HL-60 (cell line): ENCODE results near the gene ELMO1.

ENCODE experiments used
- DNase-seq, 2 experiments: peaks; one replicate each; pipeline ENCODE4 v3.0.0-alpha.2; 2010 to 2020; ENCODE audit warnings: low read depth in 1 of 2, low spot score in 1 of 2
- H3K27ac ChIP-seq: fragments of 250-450 bp; sonication (Bioruptor Pico); replicated peaks from 2 replicates; pipeline ENCODE4 v1.5.1; 2020; ENCODE audit warnings: mild to moderate bottlenecking, moderate library complexity
- H3K27me3 ChIP-seq: fragments of 250-450 bp; sonication (Bioruptor Pico); 2 replicates; pipeline ENCODE4 v1.5.1; 2021; ENCODE audit warnings: mild to moderate bottlenecking, moderate library complexity; ENCODE audit not compliant: insufficient read depth, poor library complexity, severe bottlenecking
- H3K4me3 ChIP-seq: replicated peaks from 2 replicates; pipeline ENCODE4 v1.5.1; 2011; ENCODE audit warnings: mild to moderate bottlenecking, control low read depth, low read length; ENCODE audit not compliant: insufficient read depth
- CTCF ChIP-seq: IDR thresholded peaks from one replicate; pipeline ENCODE4 v1.5.1; 2011; ENCODE audit warnings: low read length, control low read depth, inconsistent platforms; ENCODE audit not compliant: insufficient read depth
- GABPA ChIP-seq: IDR thresholded peaks from 2 replicates; pipeline ENCODE4 v1.6.1; 2012; ENCODE audit warnings: low read depth
- POLR2AphosphoS5 ChIP-seq: IDR thresholded peaks from 2 replicates; pipeline ENCODE4 v1.6.1; 2012; ENCODE audit warnings: low read depth
- SPI1 ChIP-seq: IDR thresholded peaks from 2 replicates; pipeline ENCODE4 v1.6.1; 2012; ENCODE audit warnings: low read depth, mild to moderate bottlenecking, borderline replicate concordance
- TF ChIP-seq, protein P1 (sequence below): IDR thresholded peaks from 2 replicates; pipeline ENCODE4 v1.6.1; 2012; ENCODE audit warnings: low read depth; ENCODE audit not compliant: insufficient replicate concordance

ELMO1 gene

GRCh38 chr7:36906448-36906847 lies 542.2 kb downstream of the ELMO1 start:
- no peak for DNase-seq
- no peak for TF ChIP-seq CTCF
- no peak for TF ChIP-seq POLR2AphosphoS5
- TF ChIP-seq, protein P1, sequence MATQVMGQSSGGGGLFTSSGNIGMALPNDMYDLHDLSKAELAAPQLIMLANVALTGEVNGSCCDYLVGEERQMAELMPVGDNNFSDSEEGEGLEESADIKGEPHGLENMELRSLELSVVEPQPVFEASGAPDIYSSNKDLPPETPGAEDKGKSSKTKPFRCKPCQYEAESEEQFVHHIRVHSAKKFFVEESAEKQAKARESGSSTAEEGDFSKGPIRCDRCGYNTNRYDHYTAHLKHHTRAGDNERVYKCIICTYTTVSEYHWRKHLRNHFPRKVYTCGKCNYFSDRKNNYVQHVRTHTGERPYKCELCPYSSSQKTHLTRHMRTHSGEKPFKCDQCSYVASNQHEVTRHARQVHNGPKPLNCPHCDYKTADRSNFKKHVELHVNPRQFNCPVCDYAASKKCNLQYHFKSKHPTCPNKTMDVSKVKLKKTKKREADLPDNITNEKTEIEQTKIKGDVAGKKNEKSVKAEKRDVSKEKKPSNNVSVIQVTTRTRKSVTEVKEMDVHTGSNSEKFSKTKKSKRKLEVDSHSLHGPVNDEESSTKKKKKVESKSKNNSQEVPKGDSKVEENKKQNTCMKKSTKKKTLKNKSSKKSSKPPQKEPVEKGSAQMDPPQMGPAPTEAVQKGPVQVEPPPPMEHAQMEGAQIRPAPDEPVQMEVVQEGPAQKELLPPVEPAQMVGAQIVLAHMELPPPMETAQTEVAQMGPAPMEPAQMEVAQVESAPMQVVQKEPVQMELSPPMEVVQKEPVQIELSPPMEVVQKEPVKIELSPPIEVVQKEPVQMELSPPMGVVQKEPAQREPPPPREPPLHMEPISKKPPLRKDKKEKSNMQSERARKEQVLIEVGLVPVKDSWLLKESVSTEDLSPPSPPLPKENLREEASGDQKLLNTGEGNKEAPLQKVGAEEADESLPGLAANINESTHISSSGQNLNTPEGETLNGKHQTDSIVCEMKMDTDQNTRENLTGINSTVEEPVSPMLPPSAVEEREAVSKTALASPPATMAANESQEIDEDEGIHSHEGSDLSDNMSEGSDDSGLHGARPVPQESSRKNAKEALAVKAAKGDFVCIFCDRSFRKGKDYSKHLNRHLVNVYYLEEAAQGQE, result no peak
- no peak for TF ChIP-seq SPI1
- no peak for TF ChIP-seq GABPA
- Histone ChIP-seq H3K4me3 (no peak overlapping the region), H3K27me3 (no peaks in the 10 kb centered on the region), H3K27ac (no peak overlapping the region)

GRCh38 chr7:36905841-36906240 lies 542.8 kb downstream of the ELMO1 start:
- TF ChIP-seq CTCF (no peak), GABPA (no peak), POLR2AphosphoS5 (no peak), SPI1 (no peak)
- TF ChIP-seq, protein P1, result no peak
- H3K4me3 ChIP-seq, result no peak overlapping the region
- H3K27ac ChIP-seq, result no peak overlapping the region
- no peaks in the 10 kb centered on the region for H3K27me3 ChIP-seq
- no peak for DNase-seq

- no peak overlapping the region for H3K27ac ChIP-seq
- DNase-seq, result no peak
- TF ChIP-seq SPI1 (no peak), GABPA (no peak), CTCF (no peak), POLR2AphosphoS5 (no peak)
- TF ChIP-seq, protein P1, result no peak
- no peak overlapping the region for H3K4me3 ChIP-seq
- no peaks in the 10 kb centered on the region for H3K27me3 ChIP-seq
Observed at GRCh38 chr7:36904802-36905201, 543.9 kb downstream of the ELMO1 start.
